Spleen (tissue), 11 donors: ENCODE data around the gene GABBR1. TPM values are rescaled to one million over a fixed set of nuclear protein-coding genes. Genes with fewer than 3 reads are reported as not detected.

ENCODE experiments used
- DNase-seq: peaks from one replicate; pipeline ENCODE4 v3.0.0-alpha.2; 2020
- H3K27ac ChIP-seq, 8 donors: fragments of 200-600 bp; sonication (generic) in 7 of 8; 1 replicate in 4 of 8; 2 replicates in 4 of 8; pipeline versions ENCODE4 v1.5.0 to v1.8.0; 2016 to 2021; ENCODE audit warnings: inconsistent platforms in 4 of 8, mild to moderate bottlenecking in 4 of 8, moderate library complexity in 1 of 8
- H3K27me3 ChIP-seq, 7 donors: fragments of 200-600 bp; sonication (generic) in 6 of 7; replicated peaks in 1 of 7; 1 replicate in 4 of 7; 2 replicates in 3 of 7; pipeline versions ENCODE4 v1.5.0 to v1.8.0; 2016 to 2021; ENCODE audit warnings: inconsistent platforms in 3 of 7, mild to moderate bottlenecking in 1 of 7
- H3K36me3 ChIP-seq, 6 donors: fragments of 200-600 bp; sonication (generic) in 5 of 6; 1 replicate in 4 of 6; 2 replicates in 2 of 6; pipeline versions ENCODE4 v1.5.0 to v1.8.0; 2016 to 2021; ENCODE audit warnings: inconsistent platforms in 2 of 6
- H3K4me1 ChIP-seq, 6 donors: fragments of 200-600 bp; sonication (generic) in 5 of 6; 1 replicate in 3 of 6; 2 replicates in 3 of 6; pipeline versions ENCODE4 v1.5.0 to v1.8.0; 2016 to 2021; ENCODE audit warnings: inconsistent platforms in 3 of 6
- H3K4me3 ChIP-seq, 8 donors: fragments of 200-600 bp; sonication (generic) in 7 of 8; 1 replicate in 4 of 8; 2 replicates in 4 of 8; pipeline versions ENCODE4 v1.5.0 to v1.8.0; 2016 to 2021; ENCODE audit warnings: inconsistent platforms in 4 of 8, mild to moderate bottlenecking in 4 of 8, moderate library complexity in 2 of 8
- H3K9me3 ChIP-seq, 8 donors: fragments of 200-600 bp; sonication (generic) in 7 of 8; 1 replicate in 4 of 8; 2 replicates in 4 of 8; pipeline versions ENCODE4 v1.5.0 to v1.8.0; 2016 to 2021; ENCODE audit warnings: inconsistent platforms in 4 of 8
- POLR2A ChIP-seq, 3 donors: fragments of 450-650 bp; IDR thresholded peaks; one replicate each; pipeline ENCODE4 v1.5.1; 2017; ENCODE audit warnings: antibody characterized with exemption in 3 of 3, mild to moderate bottlenecking in 1 of 3
- POLR2AphosphoS5 ChIP-seq, 3 donors: sonication (generic); formaldehyde crosslinking; IDR thresholded peaks; one replicate each; pipeline ENCODE4 v1.5.1; 2017; ENCODE audit warnings: antibody characterized with exemption in 3 of 3
- WGBS, 5 donors: extraction: QIAGEN DNeasy Blood & Tissue Kit in 3 of 5; methylation state at CpG; one replicate each; pipeline versions ENCODE4 v1.1.5 to v1.1.7; 2013 to 2018; 5-methylcytosine and 5-hydroxymethylcytosine counted together
- intact Hi-C: fragments of 100-400 bp; cut with DNase I; formaldehyde crosslinking; loops from one replicate; pipeline ENCODE4 v1.15.0; 2023; ENCODE audit warnings: low total_unique reads
- polyA plus RNA-seq, 3 donors: library from polyadenylated mRNA; stranded (reverse); fragments of 200-250 nt; gene quantifications; one replicate each; pipeline ENCODE4 v1.2.1, GENCODE V29; 2013
- total RNA-seq, 7 donors: library from RNA; depleted of rRNA in 3 of 7; stranded (reverse); fragments of >200 nt in 3 of 7; fragmentation: NEBNext Ultra II Directional in 4 of 7; extraction: Animal tissue kit (Norgen Biotek cat#: 25700) in 4 of 7; gene quantifications; one replicate each; pipeline versions ENCODE4 v1.1.0 to v1.2.1, GENCODE V29; 2016 to 2021
- TF ChIP-seq, protein P1 (sequence below), 11 experiments: fragments of 200-600 bp in 7 of 11; fragments of 450-650 bp in 4 of 11; sonication (generic) in 4 of 11; IDR thresholded peaks in 8 of 11; conservative IDR thresholded peaks in 3 of 11; 1 replicate in 7 of 11; 2 replicates in 4 of 11; pipeline versions ENCODE4 v1.4.0 to v1.8.0; 2016 to 2021; ENCODE audit warnings: antibody characterized with exemption in 11 of 11, inconsistent platforms in 4 of 11, mild to moderate bottlenecking in 1 of 11
- donor health status: healthy with polysubstance abuse.
- donor health status: DM: no; HTN: no; CAD: no; lungs with moderate emphysema.
- donor health status: DM: no; HTN: no; CAD: no.
- donor health status: Bipolar disorder and iron deficiency.
- donor health status: healthy.
- donor health status: DM: no; HTN: no; CAD: no.
- donor health status: DM: yes; HTN: yes; CAD: no.

The GABBR1 gene
- total and polyA plus RNA-seq, 10 donors: 13.8 to 122 (median 62.4) TPM

DNA sequence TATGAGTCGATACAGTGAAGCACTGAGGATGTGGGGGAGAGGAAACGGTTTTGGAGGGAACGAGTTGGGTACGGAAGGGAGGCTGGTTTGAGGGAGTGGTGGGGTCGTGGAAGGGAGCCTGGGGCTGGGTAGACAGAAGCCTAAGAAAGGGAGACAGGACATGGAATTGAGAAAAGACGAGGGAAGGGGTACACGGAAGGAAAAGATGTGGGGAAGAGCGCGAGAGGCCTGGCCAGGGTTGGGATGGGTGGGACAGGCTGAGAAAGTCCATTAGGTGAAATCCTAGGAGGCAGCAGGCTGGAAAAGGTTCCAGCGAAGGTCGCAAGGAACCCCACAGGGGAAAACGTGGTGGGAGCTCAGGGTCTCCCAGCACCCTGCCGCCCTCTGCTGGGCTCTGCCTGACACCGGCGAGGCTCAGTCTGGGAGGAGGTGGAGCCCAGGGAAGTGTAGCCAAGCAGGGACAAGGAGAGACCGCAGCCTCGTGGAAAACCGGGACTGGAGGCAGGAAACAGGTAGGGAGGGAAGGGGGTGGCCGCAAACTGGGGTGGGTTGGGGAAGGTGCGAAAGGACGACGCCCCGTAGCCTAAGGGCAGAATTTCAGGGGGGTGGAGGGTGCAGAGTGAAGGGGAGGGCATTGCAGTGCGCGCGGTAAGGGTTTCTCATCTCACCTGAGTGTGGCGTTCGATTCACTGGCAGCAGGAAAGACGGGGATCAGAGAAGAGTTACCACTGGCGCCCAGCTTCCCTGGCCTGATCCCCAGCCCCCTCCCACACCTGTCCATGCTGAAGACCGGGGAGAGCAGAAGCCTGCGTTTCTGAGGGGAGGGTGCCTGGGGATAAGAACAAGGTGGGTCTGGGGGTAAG is 4.3 kb downstream of the GABBR1 start:
- peak overlapping the region; percentile 44 to 84 (median 60) for H3K4me3 ChIP-seq
- peak overlapping the region; percentile 27 to 84 (median 80) for H3K27ac ChIP-seq
- H3K36me3 ChIP-seq: peaks cover 0 to 4% (median 0%) of the 10 kb centered on the region in 6 donors
- H3K9me3 ChIP-seq: no peaks in the 10 kb centered on the region
- peaks cover 0 to 49% (median 0%) of the 10 kb centered on the region in 7 donors for H3K27me3 ChIP-seq
- TF ChIP-seq POLR2AphosphoS5 (IDR thresholded peaks at IDR 0.05) (peak; percentile 65 to 81 (median 75)), POLR2A (IDR thresholded peaks at IDR 0.05) (no peak)
- TF ChIP-seq, protein P1, sequence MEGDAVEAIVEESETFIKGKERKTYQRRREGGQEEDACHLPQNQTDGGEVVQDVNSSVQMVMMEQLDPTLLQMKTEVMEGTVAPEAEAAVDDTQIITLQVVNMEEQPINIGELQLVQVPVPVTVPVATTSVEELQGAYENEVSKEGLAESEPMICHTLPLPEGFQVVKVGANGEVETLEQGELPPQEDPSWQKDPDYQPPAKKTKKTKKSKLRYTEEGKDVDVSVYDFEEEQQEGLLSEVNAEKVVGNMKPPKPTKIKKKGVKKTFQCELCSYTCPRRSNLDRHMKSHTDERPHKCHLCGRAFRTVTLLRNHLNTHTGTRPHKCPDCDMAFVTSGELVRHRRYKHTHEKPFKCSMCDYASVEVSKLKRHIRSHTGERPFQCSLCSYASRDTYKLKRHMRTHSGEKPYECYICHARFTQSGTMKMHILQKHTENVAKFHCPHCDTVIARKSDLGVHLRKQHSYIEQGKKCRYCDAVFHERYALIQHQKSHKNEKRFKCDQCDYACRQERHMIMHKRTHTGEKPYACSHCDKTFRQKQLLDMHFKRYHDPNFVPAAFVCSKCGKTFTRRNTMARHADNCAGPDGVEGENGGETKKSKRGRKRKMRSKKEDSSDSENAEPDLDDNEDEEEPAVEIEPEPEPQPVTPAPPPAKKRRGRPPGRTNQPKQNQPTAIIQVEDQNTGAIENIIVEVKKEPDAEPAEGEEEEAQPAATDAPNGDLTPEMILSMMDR (IDR thresholded peaks at IDR 0.05 in 8 of 11, conservative IDR thresholded peaks at IDR 0.05 in 3 of 11): peak in 10 of 11 experiments; percentile 39 to 78 (median 60)
- intact Hi-C loops: no loop called here
- peak; percentile 90 for DNase-seq
- peaks cover 15 to 87% (median 67%) of the 10 kb centered on the region in 6 donors for H3K4me1 ChIP-seq
- WGBS, 5 donors: 3 to 4% (median 3%) methylated on average over 32 of the region's 32 CpGs

DNA sequence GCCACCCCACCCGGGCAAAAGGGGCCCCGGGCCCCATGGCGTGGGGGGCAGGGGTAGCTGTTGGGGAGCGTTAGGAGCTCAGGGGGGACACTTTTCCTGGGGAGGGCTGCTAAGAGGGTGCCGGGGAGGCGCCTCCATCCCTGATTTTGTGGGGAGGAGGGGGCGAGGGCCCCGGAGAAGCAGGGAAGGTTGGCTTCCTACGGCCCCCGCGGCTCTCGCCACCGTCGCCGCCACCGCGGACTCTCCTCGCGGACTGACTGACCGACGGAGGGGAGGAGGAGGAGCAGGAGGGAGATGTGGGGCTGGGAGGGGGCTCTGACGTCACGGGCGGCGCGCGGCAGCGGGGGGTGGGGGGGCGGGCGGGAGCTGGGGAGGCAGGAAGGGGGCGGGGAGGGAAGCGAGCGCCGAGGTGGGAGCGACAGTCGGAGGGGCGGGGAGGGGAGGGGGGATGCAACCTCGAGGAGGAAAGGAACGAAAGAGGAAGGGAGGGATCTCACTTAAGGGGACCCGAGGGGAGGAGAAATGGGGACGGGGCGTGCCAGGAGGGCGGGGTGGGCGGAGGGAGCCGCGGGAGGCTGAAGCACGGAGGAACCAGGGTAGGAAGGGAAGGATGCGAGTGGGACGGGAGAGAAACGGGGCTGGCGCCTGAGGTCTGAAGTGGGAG is 5.1 kb downstream of the GABBR1 start:
- Histone ChIP-seq H3K4me3 (peak overlapping the region; percentile 44 to 84 (median 60)), H3K27me3 (peaks cover 0 to 43% (median 0%) of the 10 kb centered on the region in 7 donors), H3K4me1 (peaks cover 15 to 80% (median 60%) of the 10 kb centered on the region in 6 donors), H3K27ac (peak overlapping the region; percentile 57 to 84 (median 80)), H3K9me3 (no peaks in the 10 kb centered on the region), H3K36me3 (peaks cover 0 to 12% (median 0%) of the 10 kb centered on the region in 6 donors)
- intact Hi-C loops: no loop called here
- DNase-seq: peak; percentile 90
- WGBS, 5 donors: 1 to 4% (median 1%) methylated on average over 39 to 50 of the region's 51 CpGs
- TF ChIP-seq POLR2A (IDR thresholded peaks at IDR 0.05) (peak in 1 of 3 donors; percentile 57), POLR2AphosphoS5 (IDR thresholded peaks at IDR 0.05) (peak; percentile 89 to 96 (median 93))
- TF ChIP-seq, protein P1 (IDR thresholded peaks at IDR 0.05 in 8 of 11, conservative IDR thresholded peaks at IDR 0.05 in 3 of 11): no peak

DNA sequence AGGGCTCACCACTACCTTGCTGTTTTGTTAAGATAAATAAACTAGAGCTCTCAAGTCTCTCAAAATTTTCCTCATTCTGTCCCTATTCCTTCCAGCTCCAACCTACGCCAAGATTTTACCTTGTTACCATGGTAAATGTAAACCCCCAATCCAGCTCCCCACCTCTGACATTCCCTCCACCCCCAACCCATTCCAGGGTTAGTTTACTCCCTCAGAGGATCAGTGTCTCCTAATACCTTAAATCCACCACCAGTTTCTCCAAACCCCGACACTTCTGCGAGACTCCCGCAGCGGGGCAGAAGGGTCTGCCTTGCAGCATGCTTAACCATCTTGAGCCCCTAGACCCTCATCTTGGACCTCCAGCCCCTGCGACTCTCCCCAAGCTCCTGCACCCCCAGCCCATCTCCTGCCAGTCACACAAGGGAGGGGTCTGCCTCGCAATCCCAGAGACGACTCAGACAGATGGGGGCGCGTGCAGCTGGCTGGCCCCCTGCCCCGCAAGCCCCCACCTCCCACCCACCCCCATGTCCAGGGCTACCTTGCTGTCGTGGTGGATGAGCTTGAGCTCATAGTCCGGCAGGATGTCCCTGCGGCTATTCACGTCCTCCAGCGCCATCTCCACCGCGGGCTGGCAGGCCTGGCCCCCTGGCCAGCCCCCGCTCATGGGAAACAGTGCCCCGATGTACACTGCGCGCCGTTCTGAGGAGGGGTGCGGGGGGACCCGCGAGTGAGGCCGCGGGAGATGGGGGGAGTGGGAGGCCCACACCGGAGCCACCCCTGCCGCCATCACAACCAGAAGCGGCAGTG is 5.8 kb downstream of the GABBR1 start:
- DNase-seq: peak; percentile 79
- TF ChIP-seq, protein P1 (IDR thresholded peaks at IDR 0.05 in 8 of 11, conservative IDR thresholded peaks at IDR 0.05 in 3 of 11): no peak
- TF ChIP-seq POLR2AphosphoS5 (IDR thresholded peaks at IDR 0.05) (no peak), POLR2A (IDR thresholded peaks at IDR 0.05) (no peak)
- intact Hi-C loops: no loop called here
- H3K4me1 ChIP-seq: peaks cover 15 to 75% (median 58%) of the 10 kb centered on the region in 6 donors
- peaks cover 0 to 35% (median 0%) of the 10 kb centered on the region in 7 donors for H3K27me3 ChIP-seq
- H3K9me3 ChIP-seq: no peaks in the 10 kb centered on the region
- WGBS, 5 donors: 27 to 66% (median 30%) methylated on average over 15 to 31 of the region's 31 CpGs
- peak overlapping the region; percentile 57 to 84 (median 80) for H3K27ac ChIP-seq
- peaks cover 0 to 19% (median 2%) of the 10 kb centered on the region in 6 donors for H3K36me3 ChIP-seq
- H3K4me3 ChIP-seq: peak overlapping the region; percentile 43 to 84 (median 60)
